ENCODE data around the gene ATAD3A.

GRCh38 chr1:1528301-1529267, 16.6 kb downstream of the ATAD3A start:
- TF ChIP-seq CC2D1A (IDR thresholded peaks at IDR 0.05) (no peak), SIN3A (IDR thresholded peaks at IDR 0.05; ENCODE audit: borderline replicate concordance in 2 of 2, control insufficient read depth in 1 of 2, low read depth in 2 of 2, low read length in 2 of 2) (no peak), CHD1 (IDR thresholded peaks at IDR 0.05; ENCODE audit: low read length) (no peak), CTCF (IDR thresholded peaks at IDR 0.05 in 2 of 3, conservative IDR thresholded peaks at IDR 0.05 in 1 of 3; ENCODE audit: insufficient read depth in 2 of 3, low read depth in 1 of 3, low read length in 3 of 3) (no peak), MYNN (IDR thresholded peaks at IDR 0.05) (no peak), MYNN (CRISPR knock-in tag; IDR thresholded peaks at IDR 0.05) (no peak), SRF (CRISPR knock-in tag; IDR thresholded peaks at IDR 0.05) (no peak)

All from K562 (cell line).